K562 (cell line): Measurements from ENCODE around the gene SFMBT2. TPM values are rescaled to one million over a fixed set of nuclear protein-coding genes. Genes with fewer than 3 reads are reported as not detected.

Experiments
- BRF1 ChIP-seq: IDR thresholded peaks from 3 replicates; pipeline ENCODE4 v1.6.1; 2011; ENCODE audit warnings: borderline replicate concordance, mild to moderate bottlenecking; ENCODE audit not compliant: insufficient read length; ENCODE audit errors: extremely low read depth
- CREM ChIP-seq: IDR thresholded peaks from 2 replicates; pipeline ENCODE4 v1.6.1; 2014; ENCODE audit warnings: antibody characterized with exemption, low read depth
- FOXA1 ChIP-seq: fragments of 450-650 bp; IDR thresholded peaks from 2 replicates; pipeline ENCODE4 v1.6.1; 2016; ENCODE audit warnings: mild to moderate bottlenecking, borderline replicate concordance
- FOXK2 ChIP-seq, 2 experiments: fragments of 450-650 bp; IDR thresholded peaks in 1 of 2; conservative IDR thresholded peaks in 1 of 2; 2 replicates each; pipeline ENCODE4 v1.6.1; 2016; ENCODE audit warnings: low read depth in 2 of 2, mild to moderate bottlenecking in 1 of 2
- KDM1A ChIP-seq, 2 experiments: fragments of 450-650 bp; IDR thresholded peaks; 2 replicates each; pipeline ENCODE4 v1.6.1; 2016; ENCODE audit warnings: mild to moderate bottlenecking in 2 of 2
- polyA plus RNA-seq, 8 experiments: library from polyadenylated mRNA; depleted of rRNA in 4 of 8; stranded (reverse) in 5 of 8; unstranded in 3 of 8; fragments of >200 nt; fragmentation: Nextera tagmentation in 2 of 8; fragmentation: Illumina TruSeq in 1 of 8; extraction: Ambion mirVana in 2 of 8; extraction: Trizol in 1 of 8; gene quantifications; 2 replicates each; pipeline versions ENCODE4 v1.2.1 to v1.2.3, GENCODE V29; 2011 to 2014; ENCODE audit warnings: inconsistent platforms in 1 of 8, missing spikeins in 1 of 8
- total RNA-seq, 7 experiments: library from RNA; depleted of rRNA in 6 of 7; stranded (reverse); fragments of >200 nt in 6 of 7; fragmentation: Illumina TruSeq in 2 of 7; extraction: Trizol in 2 of 7; gene quantifications; 2 replicates each; pipeline versions ENCODE4 v1.2.1 to v1.2.3, GENCODE V29; 2011 to 2021; ENCODE audit warnings: low replicate concordance in 1 of 7
- TF ChIP-seq, protein P1 (sequence below): fragments of 450-650 bp; IDR thresholded peaks from 2 replicates; pipeline ENCODE4 v1.6.1; 2016; ENCODE audit warnings: mild to moderate bottlenecking, moderate library complexity
- TF ChIP-seq, protein P2 (sequence below): fragments of 250-450 bp; sonication (Bioruptor Pico); IDR thresholded peaks from 2 replicates; pipeline ENCODE4 v1.6.1; 2021; ENCODE audit warnings: mild to moderate bottlenecking
- TF ChIP-seq, protein P3 (sequence below), 2 experiments: IDR thresholded peaks; 2 replicates each; pipeline ENCODE4 v1.6.1; 2011; ENCODE audit warnings: borderline replicate concordance in 1 of 2, control low read depth in 1 of 2, low read depth in 1 of 2, low read length in 1 of 2, mild to moderate bottlenecking in 1 of 2, mixed read lengths in 1 of 2, moderate library complexity in 1 of 2; ENCODE audit not compliant: insufficient read depth in 1 of 2, insufficient read length in 1 of 2, poor library complexity in 1 of 2, severe bottlenecking in 1 of 2; ENCODE audit errors: extremely low read depth in 1 of 2
- TF ChIP-seq, protein P4 (sequence below): fragments of 150-350 bp; IDR thresholded peaks from 2 replicates; pipeline ENCODE4 v1.6.1; 2014; ENCODE audit warnings: low read depth, mild to moderate bottlenecking, low read length, borderline replicate concordance

Gene SFMBT2
- total and polyA plus RNA-seq, 9 of the 15 experiments (the other 6 are each of a cell fraction or from before 2014, with no cell fraction given), result 1.2 to 13.6 (median 7.6) TPM

DNA sequence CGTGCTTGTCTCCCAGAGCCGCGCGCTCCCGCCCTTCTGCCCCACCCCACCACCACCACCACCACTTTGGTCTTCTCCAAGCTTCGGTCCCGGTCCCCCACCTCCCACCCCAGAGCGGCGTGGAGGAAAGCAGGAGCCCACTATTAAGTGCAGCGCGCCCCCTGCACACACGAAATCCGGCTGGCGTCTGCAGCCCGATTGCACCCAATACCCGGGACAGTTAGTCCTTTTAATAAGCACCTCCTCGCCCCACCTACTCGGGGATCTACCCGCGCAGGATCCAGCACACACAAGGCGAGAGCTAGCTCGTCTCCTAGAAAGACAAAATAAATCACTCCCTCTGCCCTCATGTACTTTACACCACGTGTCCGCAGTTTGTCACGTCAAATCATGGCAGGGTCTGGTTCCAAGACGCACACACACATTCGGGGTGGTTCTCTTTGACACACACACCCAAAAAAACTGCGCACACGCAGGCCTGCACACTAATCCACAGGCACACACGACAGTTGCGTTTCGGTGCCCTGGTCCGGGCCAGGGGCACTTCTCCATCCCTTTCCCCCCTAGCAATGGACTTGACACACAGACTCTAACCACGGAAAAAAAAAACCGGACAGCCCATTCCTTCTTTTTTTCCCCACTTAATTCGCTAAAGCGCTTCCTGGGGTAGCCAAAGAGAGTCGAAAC lies 1.6 kb downstream of the SFMBT2 start (continued):
- TF ChIP-seq, protein P1, sequence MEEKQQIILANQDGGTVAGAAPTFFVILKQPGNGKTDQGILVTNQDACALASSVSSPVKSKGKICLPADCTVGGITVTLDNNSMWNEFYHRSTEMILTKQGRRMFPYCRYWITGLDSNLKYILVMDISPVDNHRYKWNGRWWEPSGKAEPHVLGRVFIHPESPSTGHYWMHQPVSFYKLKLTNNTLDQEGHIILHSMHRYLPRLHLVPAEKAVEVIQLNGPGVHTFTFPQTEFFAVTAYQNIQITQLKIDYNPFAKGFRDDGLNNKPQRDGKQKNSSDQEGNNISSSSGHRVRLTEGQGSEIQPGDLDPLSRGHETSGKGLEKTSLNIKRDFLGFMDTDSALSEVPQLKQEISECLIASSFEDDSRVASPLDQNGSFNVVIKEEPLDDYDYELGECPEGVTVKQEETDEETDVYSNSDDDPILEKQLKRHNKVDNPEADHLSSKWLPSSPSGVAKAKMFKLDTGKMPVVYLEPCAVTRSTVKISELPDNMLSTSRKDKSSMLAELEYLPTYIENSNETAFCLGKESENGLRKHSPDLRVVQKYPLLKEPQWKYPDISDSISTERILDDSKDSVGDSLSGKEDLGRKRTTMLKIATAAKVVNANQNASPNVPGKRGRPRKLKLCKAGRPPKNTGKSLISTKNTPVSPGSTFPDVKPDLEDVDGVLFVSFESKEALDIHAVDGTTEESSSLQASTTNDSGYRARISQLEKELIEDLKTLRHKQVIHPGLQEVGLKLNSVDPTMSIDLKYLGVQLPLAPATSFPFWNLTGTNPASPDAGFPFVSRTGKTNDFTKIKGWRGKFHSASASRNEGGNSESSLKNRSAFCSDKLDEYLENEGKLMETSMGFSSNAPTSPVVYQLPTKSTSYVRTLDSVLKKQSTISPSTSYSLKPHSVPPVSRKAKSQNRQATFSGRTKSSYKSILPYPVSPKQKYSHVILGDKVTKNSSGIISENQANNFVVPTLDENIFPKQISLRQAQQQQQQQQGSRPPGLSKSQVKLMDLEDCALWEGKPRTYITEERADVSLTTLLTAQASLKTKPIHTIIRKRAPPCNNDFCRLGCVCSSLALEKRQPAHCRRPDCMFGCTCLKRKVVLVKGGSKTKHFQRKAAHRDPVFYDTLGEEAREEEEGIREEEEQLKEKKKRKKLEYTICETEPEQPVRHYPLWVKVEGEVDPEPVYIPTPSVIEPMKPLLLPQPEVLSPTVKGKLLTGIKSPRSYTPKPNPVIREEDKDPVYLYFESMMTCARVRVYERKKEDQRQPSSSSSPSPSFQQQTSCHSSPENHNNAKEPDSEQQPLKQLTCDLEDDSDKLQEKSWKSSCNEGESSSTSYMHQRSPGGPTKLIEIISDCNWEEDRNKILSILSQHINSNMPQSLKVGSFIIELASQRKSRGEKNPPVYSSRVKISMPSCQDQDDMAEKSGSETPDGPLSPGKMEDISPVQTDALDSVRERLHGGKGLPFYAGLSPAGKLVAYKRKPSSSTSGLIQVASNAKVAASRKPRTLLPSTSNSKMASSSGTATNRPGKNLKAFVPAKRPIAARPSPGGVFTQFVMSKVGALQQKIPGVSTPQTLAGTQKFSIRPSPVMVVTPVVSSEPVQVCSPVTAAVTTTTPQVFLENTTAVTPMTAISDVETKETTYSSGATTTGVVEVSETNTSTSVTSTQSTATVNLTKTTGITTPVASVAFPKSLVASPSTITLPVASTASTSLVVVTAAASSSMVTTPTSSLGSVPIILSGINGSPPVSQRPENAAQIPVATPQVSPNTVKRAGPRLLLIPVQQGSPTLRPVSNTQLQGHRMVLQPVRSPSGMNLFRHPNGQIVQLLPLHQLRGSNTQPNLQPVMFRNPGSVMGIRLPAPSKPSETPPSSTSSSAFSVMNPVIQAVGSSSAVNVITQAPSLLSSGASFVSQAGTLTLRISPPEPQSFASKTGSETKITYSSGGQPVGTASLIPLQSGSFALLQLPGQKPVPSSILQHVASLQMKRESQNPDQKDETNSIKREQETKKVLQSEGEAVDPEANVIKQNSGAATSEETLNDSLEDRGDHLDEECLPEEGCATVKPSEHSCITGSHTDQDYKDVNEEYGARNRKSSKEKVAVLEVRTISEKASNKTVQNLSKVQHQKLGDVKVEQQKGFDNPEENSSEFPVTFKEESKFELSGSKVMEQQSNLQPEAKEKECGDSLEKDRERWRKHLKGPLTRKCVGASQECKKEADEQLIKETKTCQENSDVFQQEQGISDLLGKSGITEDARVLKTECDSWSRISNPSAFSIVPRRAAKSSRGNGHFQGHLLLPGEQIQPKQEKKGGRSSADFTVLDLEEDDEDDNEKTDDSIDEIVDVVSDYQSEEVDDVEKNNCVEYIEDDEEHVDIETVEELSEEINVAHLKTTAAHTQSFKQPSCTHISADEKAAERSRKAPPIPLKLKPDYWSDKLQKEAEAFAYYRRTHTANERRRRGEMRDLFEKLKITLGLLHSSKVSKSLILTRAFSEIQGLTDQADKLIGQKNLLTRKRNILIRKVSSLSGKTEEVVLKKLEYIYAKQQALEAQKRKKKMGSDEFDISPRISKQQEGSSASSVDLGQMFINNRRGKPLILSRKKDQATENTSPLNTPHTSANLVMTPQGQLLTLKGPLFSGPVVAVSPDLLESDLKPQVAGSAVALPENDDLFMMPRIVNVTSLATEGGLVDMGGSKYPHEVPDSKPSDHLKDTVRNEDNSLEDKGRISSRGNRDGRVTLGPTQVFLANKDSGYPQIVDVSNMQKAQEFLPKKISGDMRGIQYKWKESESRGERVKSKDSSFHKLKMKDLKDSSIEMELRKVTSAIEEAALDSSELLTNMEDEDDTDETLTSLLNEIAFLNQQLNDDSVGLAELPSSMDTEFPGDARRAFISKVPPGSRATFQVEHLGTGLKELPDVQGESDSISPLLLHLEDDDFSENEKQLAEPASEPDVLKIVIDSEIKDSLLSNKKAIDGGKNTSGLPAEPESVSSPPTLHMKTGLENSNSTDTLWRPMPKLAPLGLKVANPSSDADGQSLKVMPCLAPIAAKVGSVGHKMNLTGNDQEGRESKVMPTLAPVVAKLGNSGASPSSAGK, result peak; percentile 58; the same call in 1 of the 2 replicates
- no peak for TF ChIP-seq FOXK2 (conservative IDR thresholded peaks at IDR 0.05 in 1 of 2, IDR thresholded peaks at IDR 0.05 in 1 of 2; ENCODE audit: low read depth in 2 of 2)
- no peak for TF ChIP-seq BRF1
- TF ChIP-seq, protein P2, sequence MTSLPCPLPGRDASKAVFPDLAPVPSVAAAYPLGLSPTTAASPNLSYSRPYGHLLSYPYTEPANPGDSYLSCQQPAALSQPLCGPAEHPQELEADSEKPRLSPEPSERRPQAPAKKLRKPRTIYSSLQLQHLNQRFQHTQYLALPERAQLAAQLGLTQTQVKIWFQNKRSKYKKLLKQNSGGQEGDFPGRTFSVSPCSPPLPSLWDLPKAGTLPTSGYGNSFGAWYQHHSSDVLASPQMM (CRISPR knock-in tag), result no peak
- no peak for TF ChIP-seq FOXA1
- peak in 1 of 2 experiments; percentile 54; a peak in 1 of 4 replicates for TF ChIP-seq KDM1A (IDR thresholded peaks at IDR 0.05)
- TF ChIP-seq, protein P3, sequence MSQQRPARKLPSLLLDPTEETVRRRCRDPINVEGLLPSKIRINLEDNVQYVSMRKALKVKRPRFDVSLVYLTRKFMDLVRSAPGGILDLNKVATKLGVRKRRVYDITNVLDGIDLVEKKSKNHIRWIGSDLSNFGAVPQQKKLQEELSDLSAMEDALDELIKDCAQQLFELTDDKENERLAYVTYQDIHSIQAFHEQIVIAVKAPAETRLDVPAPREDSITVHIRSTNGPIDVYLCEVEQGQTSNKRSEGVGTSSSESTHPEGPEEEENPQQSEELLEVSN (IDR thresholded peaks at IDR 0.05; ENCODE audit: borderline replicate concordance in 1 of 2, extremely low read depth in 1 of 2, insufficient read depth in 1 of 2, insufficient read length in 1 of 2, low read depth in 1 of 2, low read length in 1 of 2, poor library complexity in 1 of 2, severe bottlenecking in 1 of 2), result peak; percentile 22 to 42
- TF ChIP-seq CREM, result peak; percentile 69
- TF ChIP-seq, protein P4, sequence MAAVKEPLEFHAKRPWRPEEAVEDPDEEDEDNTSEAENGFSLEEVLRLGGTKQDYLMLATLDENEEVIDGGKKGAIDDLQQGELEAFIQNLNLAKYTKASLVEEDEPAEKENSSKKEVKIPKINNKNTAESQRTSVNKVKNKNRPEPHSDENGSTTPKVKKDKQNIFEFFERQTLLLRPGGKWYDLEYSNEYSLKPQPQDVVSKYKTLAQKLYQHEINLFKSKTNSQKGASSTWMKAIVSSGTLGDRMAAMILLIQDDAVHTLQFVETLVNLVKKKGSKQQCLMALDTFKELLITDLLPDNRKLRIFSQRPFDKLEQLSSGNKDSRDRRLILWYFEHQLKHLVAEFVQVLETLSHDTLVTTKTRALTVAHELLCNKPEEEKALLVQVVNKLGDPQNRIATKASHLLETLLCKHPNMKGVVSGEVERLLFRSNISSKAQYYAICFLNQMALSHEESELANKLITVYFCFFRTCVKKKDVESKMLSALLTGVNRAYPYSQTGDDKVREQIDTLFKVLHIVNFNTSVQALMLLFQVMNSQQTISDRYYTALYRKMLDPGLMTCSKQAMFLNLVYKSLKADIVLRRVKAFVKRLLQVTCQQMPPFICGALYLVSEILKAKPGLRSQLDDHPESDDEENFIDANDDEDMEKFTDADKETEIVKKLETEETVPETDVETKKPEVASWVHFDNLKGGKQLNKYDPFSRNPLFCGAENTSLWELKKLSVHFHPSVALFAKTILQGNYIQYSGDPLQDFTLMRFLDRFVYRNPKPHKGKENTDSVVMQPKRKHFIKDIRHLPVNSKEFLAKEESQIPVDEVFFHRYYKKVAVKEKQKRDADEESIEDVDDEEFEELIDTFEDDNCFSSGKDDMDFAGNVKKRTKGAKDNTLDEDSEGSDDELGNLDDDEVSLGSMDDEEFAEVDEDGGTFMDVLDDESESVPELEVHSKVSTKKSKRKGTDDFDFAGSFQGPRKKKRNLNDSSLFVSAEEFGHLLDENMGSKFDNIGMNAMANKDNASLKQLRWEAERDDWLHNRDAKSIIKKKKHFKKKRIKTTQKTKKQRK, result no peak
